Activated T-cell treated with anti-CD3 and anti-CD28 coated beads, Interleukin-2, amount 50 U/mL, for 1 hour (primary cell): Measurements from ENCODE around the gene CAPN7.

ENCODE experiments used
- DNase-seq: peaks from one replicate; pipeline ENCODE4 v3.0.0-alpha.2; 2020

Gene CAPN7

GRCh38 chr3:15301761-15302160, 95.7 kb downstream of the CAPN7 start:
- DNase-seq: no peak
